AG04450 (cell line): ENCODE data around the gene C4orf50. TPM values are rescaled to one million over a fixed set of nuclear protein-coding genes. Genes with fewer than 3 reads are reported as not detected.

Experiments used
- CTCF ChIA-PET: fragments of 300-600, 350-600 bp; formaldehyde crosslinking; extraction: SDS; loops from one replicate; lab custom pipeline; 2022; ENCODE audit warnings: antibody characterized with exemption, inconsistent platforms; lab: Charles Lee
- POLR2A ChIA-PET: fragments of 350-600 bp; formaldehyde crosslinking; extraction: SDS; loops from one replicate; lab custom pipeline; 2021; ENCODE audit warnings: antibody characterized with exemption, inconsistent platforms; lab: Yijun Ruan, JAX
- DNase-seq: peaks from one replicate; pipeline ENCODE4 v3.0.0-alpha.2; 2011; ENCODE audit warnings: low read depth, low spot score
- H3K27ac ChIP-seq: one replicate; pipeline ENCODE4 v1.5.1; 2012; ENCODE audit warnings: low read depth, low read length, control low read depth
- H3K27me3 ChIP-seq: one replicate; pipeline ENCODE4 v1.6.0; 2012; ENCODE audit warnings: low read length; ENCODE audit not compliant: control insufficient read depth, insufficient read depth
- H3K4me3 ChIP-seq: 2 replicates; pipeline ENCODE4 v1.5.1; 2011; ENCODE audit warnings: mild to moderate bottlenecking, low read depth, low read length, control low read depth
- H3K9me3 ChIP-seq: 2 replicates; pipeline ENCODE4 v1.5.1; 2012; ENCODE audit warnings: low read length; ENCODE audit not compliant: control insufficient read depth, insufficient read depth
- CTCF ChIP-seq: IDR thresholded peaks from 2 replicates; pipeline ENCODE4 v1.5.1; 2011; ENCODE audit warnings: low read depth, low read length, control low read depth, inconsistent platforms
- polyA plus RNA-seq: library from polyadenylated mRNA; depleted of rRNA; stranded (reverse); fragments of >200 nt; gene quantifications from 2 replicates; pipeline ENCODE4 v1.2.3, GENCODE V29; 2011

Gene C4orf50
- polyA plus RNA-seq, 1 experiment, result not detected

- TF ChIP-seq CTCF, result no peak
- CTCF ChIA-PET, result no interaction called here
- no peak overlapping the region for H3K27ac ChIP-seq
- H3K27me3 ChIP-seq, result peaks cover under 1% of the 10 kb centered on the region
- H3K9me3 ChIP-seq, result no peaks in the 10 kb centered on the region; the same call in 1 of the 2 replicates
- DNase-seq, result no peak
- H3K4me3 ChIP-seq, result no peak overlapping the region
- POLR2A ChIA-PET, result interaction anchor here (0.5 kb wide), 1 partner anchor 955 kb away, joined by 3 read pairs; no protein-coding TSS in a partner anchor
Observed at GRCh38 chr4:5973486-5974220, 44.6 kb downstream of the C4orf50 start.

DNA sequence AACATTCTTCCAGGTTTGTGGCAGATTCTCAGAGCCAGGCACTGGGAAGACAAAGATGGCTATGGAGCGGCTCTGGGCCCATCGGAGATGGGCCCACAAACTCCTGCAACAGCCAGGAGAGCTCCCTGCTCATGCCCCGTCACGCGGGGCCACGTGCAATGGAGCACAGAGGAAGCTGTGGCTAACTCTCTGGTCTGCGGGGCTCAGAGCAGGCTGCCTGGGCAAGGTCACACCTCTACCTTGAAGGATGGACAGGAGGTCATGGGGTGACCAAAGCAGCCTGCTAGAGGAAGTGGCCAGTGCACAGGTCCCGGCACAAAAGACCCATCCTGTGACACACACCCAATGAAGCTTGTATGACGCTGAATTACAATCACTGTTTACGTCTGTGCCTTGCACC, 45.2 kb downstream of the C4orf50 start:
- DNase-seq, result no peak
- Histone ChIP-seq H3K4me3 (no peak overlapping the region), H3K27me3 (peaks cover 4% of the 10 kb centered on the region), H3K9me3 (no peaks in the 10 kb centered on the region; the same call in 1 of the 2 replicates), H3K27ac (no peak overlapping the region)
- TF ChIP-seq CTCF, result no peak
- ChIA-PET POLR2A (interaction anchor here (0.5 kb wide), 1 partner anchor 954 kb away, joined by 3 read pairs; no protein-coding TSS in a partner anchor), CTCF (no interaction called here)

DNA sequence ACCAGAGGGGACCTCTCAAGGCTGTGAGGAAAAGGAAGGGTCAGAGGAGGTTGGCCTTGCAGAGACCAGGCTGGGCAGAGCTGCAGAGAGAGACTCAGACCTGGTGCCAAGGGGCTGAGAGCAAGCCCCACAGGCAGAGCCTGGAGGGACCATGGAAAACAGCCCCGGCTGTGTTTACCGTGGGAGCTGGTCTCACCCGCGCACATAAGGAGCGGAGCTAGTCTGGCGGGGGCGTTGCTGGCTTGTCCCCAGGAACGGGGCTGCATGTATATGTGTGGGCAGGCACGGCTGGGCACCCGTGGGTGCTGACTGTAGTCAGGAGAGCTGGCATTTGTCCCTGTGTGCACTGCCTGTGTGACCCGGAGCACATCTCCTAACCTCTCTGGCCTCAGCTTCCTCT, 45.7 kb downstream of the C4orf50 start:
- Histone ChIP-seq H3K27me3 (peaks cover 4% of the 10 kb centered on the region), H3K9me3 (no peaks in the 10 kb centered on the region; the same call in 1 of the 2 replicates), H3K27ac (no peak overlapping the region), H3K4me3 (no peak overlapping the region)
- POLR2A ChIA-PET, result no interaction called here
- CTCF ChIA-PET, result no interaction called here
- TF ChIP-seq CTCF, result no peak
- no peak for DNase-seq

GRCh38 chr4:5971078-5971450, 47.2 kb downstream of the C4orf50 start:
- CTCF ChIA-PET, result no interaction called here

More at GRCh38 chr4:5971078-5971450, 47.2 kb downstream of the C4orf50 start:
- Histone ChIP-seq H3K9me3 (no peaks in the 10 kb centered on the region; the same call in 1 of the 2 replicates), H3K4me3 (no peak overlapping the region), H3K27ac (no peak overlapping the region), H3K27me3 (peaks cover 4% of the 10 kb centered on the region)
- DNase-seq, result no peak
- POLR2A ChIA-PET, result no interaction called here
- no peak for TF ChIP-seq CTCF
